HCT116 (cell line): ENCODE results near the gene WNT7B. TPM values are rescaled to one million over a fixed set of nuclear protein-coding genes. Genes with fewer than 3 reads are reported as not detected.

Experiments used
- ATAC-seq: fragments of 200-7000 bp; cut with Tn5 transposase; 2 replicates; pipeline ENCODE4 v1.9.1; 2020; ENCODE audit warnings: mild to moderate bottlenecking, moderate library complexity
- BruUV-seq: library from RNA; stranded (reverse); fragments of 400-500 nt; replicated peaks from 2 replicates; lab custom pipeline; 2021; lab: Mats Ljungman, UMichigan
- CTCF ChIA-PET: fragments of 300-600 bp; sonication (Branson Sonifier 250); formaldehyde crosslinking; loops from one replicate; lab custom pipeline; 2021; ENCODE audit warnings: antibody characterized with exemption; lab: Charles Lee
- POLR2A ChIA-PET: fragments of 300-600, 350-600 bp; sonication (Branson Sonifier 250); formaldehyde crosslinking; loops from one replicate; lab custom pipeline; 2021; ENCODE audit warnings: antibody characterized with exemption; lab: Charles Lee
- RAD21 ChIA-PET, 2 experiments: fragments of 300-600 bp; sonication (Branson Sonifier 250); formaldehyde crosslinking; loops; one replicate each; lab custom pipeline; 2023; ENCODE audit warnings: low total read pairs in 2 of 2; ENCODE audit not compliant: uncharacterized antibody in 2 of 2, unreplicated experiment in 2 of 2, low non-redundant PET in 1 of 2; lab: Charles Lee
- DNase-seq: peaks from one replicate; pipeline ENCODE4 v3.0.0-alpha.2; 2010; ENCODE audit warnings: low read depth, low spot score
- H2AFZ ChIP-seq: fragments of 200-600 bp; shearing (Covaris generic), sonication (generic); 2 replicates; pipeline ENCODE4 v1.6.1; 2017; ENCODE audit warnings: low read depth, mixed run types, mixed read lengths, antibody characterized with exemption, low read length; ENCODE audit not compliant: poor library complexity, severe bottlenecking
- H3K27ac ChIP-seq: 2 replicates; pipeline ENCODE4 v1.5.1; 2012; ENCODE audit warnings: low read depth, low read length
- H3K27me3 ChIP-seq: fragments of 200-600 bp; sonication (generic); 2 replicates; pipeline ENCODE4 v1.6.1; 2016; ENCODE audit warnings: mixed run types, low read length, mixed read lengths; ENCODE audit not compliant: insufficient read depth
- H3K36me3 ChIP-seq, 2 experiments: fragments of 200-500 bp in 1 of 2; fragments of 200-600 bp in 1 of 2; sonication (Bioruptor generic) in 1 of 2; sonication (generic) in 1 of 2; 2 replicates each; pipeline versions ENCODE4 v1.5.1 to v1.6.1; 2014 to 2016; ENCODE audit warnings: low read length in 2 of 2, inconsistent platforms in 1 of 2, mixed read lengths in 1 of 2, mixed run types in 1 of 2; ENCODE audit not compliant: insufficient read depth in 2 of 2, control insufficient read depth in 1 of 2
- H3K4me1 ChIP-seq, 2 experiments: fragments of 200-600 bp in 1 of 2; sonication (generic) in 1 of 2; 2 replicates each; pipeline versions ENCODE4 v1.5.1 to v1.6.1; 2012 to 2017; ENCODE audit warnings: low read length in 2 of 2, inconsistent platforms in 1 of 2, mild to moderate bottlenecking in 1 of 2, mixed read lengths in 1 of 2, mixed run types in 1 of 2, moderate library complexity in 1 of 2; ENCODE audit not compliant: insufficient read depth in 2 of 2, control insufficient read depth in 1 of 2
- H3K4me2 ChIP-seq: fragments of 200-600 bp; sonication (generic); 2 replicates; pipeline ENCODE4 v1.6.1; 2017; ENCODE audit warnings: mixed run types, low read length, mixed read lengths
- H3K4me3 ChIP-seq, 2 experiments: fragments of 200-600 bp in 1 of 2; sonication (generic) in 1 of 2; replicated peaks in 1 of 2; 2 replicates each; pipeline ENCODE4 v1.5.1; 2011 to 2016; ENCODE audit warnings: low read length in 2 of 2, control low read depth in 1 of 2, low read depth in 1 of 2, mild to moderate bottlenecking in 1 of 2, mixed read lengths in 1 of 2, mixed run types in 1 of 2
- H3K79me2 ChIP-seq: fragments of 200-600 bp; sonication (generic); 2 replicates; pipeline ENCODE4 v1.6.1; 2017; ENCODE audit warnings: mild to moderate bottlenecking, mixed run types, low read length, moderate library complexity, mixed read lengths; ENCODE audit not compliant: insufficient read depth
- H3K9ac ChIP-seq: fragments of 200-600 bp; sonication (generic); 2 replicates; pipeline ENCODE4 v1.6.1; 2016; ENCODE audit warnings: low read length, mixed read lengths
- H3K9me2 ChIP-seq: fragments of 200-600 bp; sonication (generic), shearing (Covaris generic); 2 replicates; pipeline ENCODE4 v1.6.1; 2017; ENCODE audit warnings: mixed run types, mild to moderate bottlenecking, moderate library complexity; ENCODE audit not compliant: insufficient read depth
- H3K9me3 ChIP-seq, 2 experiments: fragments of 200-500 bp in 1 of 2; fragments of 200-600 bp in 1 of 2; sonication (Bioruptor generic) in 1 of 2; sonication (generic) in 1 of 2; 2 replicates each; pipeline ENCODE4 v1.6.1; 2014 to 2017; ENCODE audit warnings: low read length in 2 of 2, mixed read lengths in 2 of 2, inconsistent platforms in 1 of 2, low read depth in 1 of 2, mild to moderate bottlenecking in 1 of 2, mixed run types in 1 of 2, moderate library complexity in 1 of 2; ENCODE audit not compliant: control insufficient read depth in 1 of 2, insufficient read depth in 1 of 2
- H4K20me1 ChIP-seq: fragments of 200-600 bp; sonication (generic), shearing (Covaris generic); 2 replicates; pipeline ENCODE4 v1.6.1; 2017; ENCODE audit warnings: mixed run types, mild to moderate bottlenecking, moderate library complexity; ENCODE audit not compliant: insufficient read depth
- CEBPB ChIP-seq: IDR thresholded peaks from 2 replicates; pipeline ENCODE4 v1.6.1; 2012; ENCODE audit warnings: low read depth
- EGR1 ChIP-seq: IDR thresholded peaks from 2 replicates; pipeline ENCODE4 v1.6.1; 2012; ENCODE audit warnings: low read depth
- JUND ChIP-seq: IDR thresholded peaks from 2 replicates; pipeline ENCODE4 v1.6.1; 2012
- RAD21 ChIP-seq: IDR thresholded peaks from 2 replicates; pipeline ENCODE4 v1.6.1; 2012; ENCODE audit warnings: low read depth, mild to moderate bottlenecking
- SIN3A ChIP-seq: IDR thresholded peaks from 2 replicates; pipeline ENCODE4 v1.6.1; 2012; ENCODE audit warnings: low read depth
- SP1 ChIP-seq: IDR thresholded peaks from 2 replicates; pipeline ENCODE4 v1.6.1; 2012; ENCODE audit warnings: low read depth
- SRF ChIP-seq: IDR thresholded peaks from 2 replicates; pipeline ENCODE4 v1.6.1; 2012; ENCODE audit warnings: low read depth
- TCF7L2 ChIP-seq: IDR thresholded peaks from 2 replicates; pipeline ENCODE4 v1.7.0; 2011; ENCODE audit warnings: borderline replicate concordance, inconsistent platforms; ENCODE audit not compliant: insufficient read depth, insufficient read length; ENCODE audit errors: extremely low read depth
- YY1 ChIP-seq: IDR thresholded peaks from 2 replicates; pipeline ENCODE4 v1.6.1; 2011; ENCODE audit warnings: low read length, low read depth, moderate library complexity, mild to moderate bottlenecking; ENCODE audit not compliant: insufficient replicate concordance; ENCODE audit errors: extremely low read depth
- ZNF274 ChIP-seq: fragments of 200-500 bp; sonication (Bioruptor generic); IDR thresholded peaks from 2 replicates; pipeline ENCODE4 v1.6.1; 2014; ENCODE audit warnings: mild to moderate bottlenecking, low read depth, low read length, inconsistent platforms
- intact Hi-C: fragments of 100-400 bp; cut with micrococcal nuclease; formaldehyde crosslinking; loops from 2 replicates; pipeline ENCODE4 v1.10.0; 2022
- total RNA-seq: library from RNA; stranded (reverse); gene quantifications from one replicate; pipeline ENCODE4 v1.2.1, GENCODE V29; 2021; ENCODE audit not compliant: unreplicated experiment
- TF ChIP-seq, protein P1 (sequence below): IDR thresholded peaks from 2 replicates; pipeline ENCODE4 v1.6.1; 2012; ENCODE audit warnings: low read depth
- TF ChIP-seq, protein P2 (sequence below): IDR thresholded peaks from 2 replicates; pipeline ENCODE4 v1.6.1; 2012

WNT7B gene
- total RNA-seq, 1 experiment from 2014 or later = 10.5 TPM

DNA sequence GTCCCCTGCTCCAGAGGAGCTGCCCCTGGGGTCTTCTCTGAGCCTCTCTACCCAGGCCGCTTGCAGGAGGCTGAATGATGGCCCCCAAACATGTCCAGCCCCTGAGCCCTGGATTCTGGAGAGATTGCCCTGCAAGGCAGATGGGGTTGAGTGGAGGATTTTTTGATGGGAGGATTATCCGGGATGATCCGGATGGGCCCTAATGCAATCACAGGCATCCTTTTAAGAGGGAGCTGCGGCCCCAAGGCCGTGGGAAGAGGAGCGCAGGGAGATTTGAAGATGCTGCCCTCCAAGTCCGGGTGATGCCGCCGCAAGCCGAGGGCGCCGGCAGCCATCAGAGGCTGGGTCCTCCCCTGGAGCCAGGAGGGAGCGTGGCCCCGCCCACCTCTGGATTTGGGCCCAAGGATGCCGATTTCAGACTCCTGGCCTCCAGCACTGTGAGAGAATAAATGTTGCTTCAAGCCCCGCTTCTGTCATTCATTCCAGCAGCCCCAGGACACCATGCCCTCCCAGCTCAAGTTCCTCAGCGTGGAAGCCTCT, 66.0 kb downstream of the WNT7B start:
- Histone ChIP-seq H3K79me2 (no peaks in the 10 kb centered on the region), H2AFZ (no peak overlapping the region), H3K4me2 (peak overlapping the region; percentile 41; the same call in 1 of the 2 replicates), H3K9me3 (peaks cover 5 to 6% of the 10 kb centered on the region in 2 experiments; a peak in 1 of 4 replicates), H3K9me2 (no peaks in the 10 kb centered on the region), H3K9ac (no peak overlapping the region), H3K36me3 (no peaks in the 10 kb centered on the region), H3K27ac (no peak overlapping the region), H3K4me1 (peaks cover 11 to 14% of the 10 kb centered on the region in 2 experiments), H4K20me1 (no peaks in the 10 kb centered on the region), H3K4me3 (no peak overlapping the region), H3K27me3 (no peaks in the 10 kb centered on the region; the same call in 1 of the 2 replicates)
- BruUV-seq = no TSS peak
- intact Hi-C loops = no loop called here
- ChIA-PET RAD21 (interaction anchor here in 1 of 2 experiments (0.6 kb wide), 1 partner anchor 95 kb away, joined by 3 read pairs; no protein-coding TSS in a partner anchor), CTCF (no interaction called here), POLR2A (no interaction called here)
- TF ChIP-seq, protein P1, sequence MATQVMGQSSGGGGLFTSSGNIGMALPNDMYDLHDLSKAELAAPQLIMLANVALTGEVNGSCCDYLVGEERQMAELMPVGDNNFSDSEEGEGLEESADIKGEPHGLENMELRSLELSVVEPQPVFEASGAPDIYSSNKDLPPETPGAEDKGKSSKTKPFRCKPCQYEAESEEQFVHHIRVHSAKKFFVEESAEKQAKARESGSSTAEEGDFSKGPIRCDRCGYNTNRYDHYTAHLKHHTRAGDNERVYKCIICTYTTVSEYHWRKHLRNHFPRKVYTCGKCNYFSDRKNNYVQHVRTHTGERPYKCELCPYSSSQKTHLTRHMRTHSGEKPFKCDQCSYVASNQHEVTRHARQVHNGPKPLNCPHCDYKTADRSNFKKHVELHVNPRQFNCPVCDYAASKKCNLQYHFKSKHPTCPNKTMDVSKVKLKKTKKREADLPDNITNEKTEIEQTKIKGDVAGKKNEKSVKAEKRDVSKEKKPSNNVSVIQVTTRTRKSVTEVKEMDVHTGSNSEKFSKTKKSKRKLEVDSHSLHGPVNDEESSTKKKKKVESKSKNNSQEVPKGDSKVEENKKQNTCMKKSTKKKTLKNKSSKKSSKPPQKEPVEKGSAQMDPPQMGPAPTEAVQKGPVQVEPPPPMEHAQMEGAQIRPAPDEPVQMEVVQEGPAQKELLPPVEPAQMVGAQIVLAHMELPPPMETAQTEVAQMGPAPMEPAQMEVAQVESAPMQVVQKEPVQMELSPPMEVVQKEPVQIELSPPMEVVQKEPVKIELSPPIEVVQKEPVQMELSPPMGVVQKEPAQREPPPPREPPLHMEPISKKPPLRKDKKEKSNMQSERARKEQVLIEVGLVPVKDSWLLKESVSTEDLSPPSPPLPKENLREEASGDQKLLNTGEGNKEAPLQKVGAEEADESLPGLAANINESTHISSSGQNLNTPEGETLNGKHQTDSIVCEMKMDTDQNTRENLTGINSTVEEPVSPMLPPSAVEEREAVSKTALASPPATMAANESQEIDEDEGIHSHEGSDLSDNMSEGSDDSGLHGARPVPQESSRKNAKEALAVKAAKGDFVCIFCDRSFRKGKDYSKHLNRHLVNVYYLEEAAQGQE = no peak
- TF ChIP-seq SRF (no peak), SP1 (no peak)
- ATAC-seq (peak; percentile 19), DNase-seq (no peak)

DNA sequence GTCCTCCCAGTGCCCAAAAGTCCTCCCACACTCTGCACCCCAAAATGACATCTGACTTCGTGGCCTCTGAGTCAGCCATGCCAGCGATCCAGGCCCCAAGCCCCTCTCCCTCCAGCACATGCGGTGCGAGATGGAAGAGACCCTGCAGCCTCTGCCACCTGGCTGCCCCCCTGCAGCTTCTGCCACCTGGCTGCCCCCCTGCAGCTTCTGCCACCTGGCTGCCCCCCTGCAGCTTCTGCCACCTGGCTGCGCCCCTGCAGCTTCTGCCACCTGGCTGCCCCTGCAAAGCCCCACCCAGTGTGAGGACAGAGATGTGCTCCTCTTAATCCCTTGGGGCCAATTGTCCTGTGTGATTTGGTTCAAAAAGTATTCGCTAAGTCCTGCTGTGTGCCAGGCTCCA, 68.0 kb downstream of the WNT7B start:
- POLR2A ChIA-PET = no interaction called here
- intact Hi-C loops = no loop called here
- TF ChIP-seq, protein P1 = no peak
- no peak for TF ChIP-seq EGR1
- no peak for TF ChIP-seq SIN3A
- TF ChIP-seq ZNF274 = no peak
- no peak for TF ChIP-seq SP1
- TF ChIP-seq RAD21 = no peak
- TF ChIP-seq, protein P2, sequence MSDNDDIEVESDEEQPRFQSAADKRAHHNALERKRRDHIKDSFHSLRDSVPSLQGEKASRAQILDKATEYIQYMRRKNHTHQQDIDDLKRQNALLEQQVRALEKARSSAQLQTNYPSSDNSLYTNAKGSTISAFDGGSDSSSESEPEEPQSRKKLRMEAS = no peak
- TF ChIP-seq CEBPB = no peak
- TF ChIP-seq JUND = no peak
- TF ChIP-seq SRF = no peak
- no peak for TF ChIP-seq YY1
- TF ChIP-seq TCF7L2 = no peak

More for the DNA sequence above, 68.0 kb downstream of the WNT7B start:
- no peaks in the 10 kb centered on the region for H3K9me2 ChIP-seq
- no peak overlapping the region for H3K9ac ChIP-seq
- BruUV-seq = no TSS peak
- ChIA-PET RAD21 (no interaction called here), CTCF (no interaction called here)
- ATAC-seq = no peak
- no peak overlapping the region for H3K4me3 ChIP-seq
- H3K27ac ChIP-seq = no peak overlapping the region
- no peak overlapping the region for H3K4me2 ChIP-seq
- H3K36me3 ChIP-seq = no peaks in the 10 kb centered on the region
- no peaks in the 10 kb centered on the region; the same call in 1 of the 2 replicates for H3K27me3 ChIP-seq
- peaks cover 0 to 2% of the 10 kb centered on the region in 2 experiments; a peak in 1 of 4 replicates for H3K9me3 ChIP-seq
- peaks cover 11 to 14% of the 10 kb centered on the region in 2 experiments for H3K4me1 ChIP-seq
- H2AFZ ChIP-seq = no peak overlapping the region
- DNase-seq = no peak
- H3K79me2 ChIP-seq = no peaks in the 10 kb centered on the region
- H4K20me1 ChIP-seq = no peaks in the 10 kb centered on the region
